Duodenal mucosa (tissue), 2 donors: ENCODE results near the gene MAGEA8.
"Not testable (repeated sequence)": the region's sequence is repeated elsewhere in the genome, so short reads cannot be mapped to it uniquely, and the experiment has no call there.

ENCODE experiments used
- H3K27ac ChIP-seq: one replicate; pipeline ENCODE4 v1.7.0; 2013; ENCODE audit warnings: low read depth, low read length
- H3K27me3 ChIP-seq, 2 donors: one replicate each; pipeline ENCODE4 v1.7.0; 2013; ENCODE audit warnings: low read length in 2 of 2, control low read depth in 1 of 2; ENCODE audit not compliant: insufficient read depth in 2 of 2, control insufficient read depth in 1 of 2
- H3K36me3 ChIP-seq, 2 donors: one replicate each; pipeline ENCODE4 v1.7.0; 2013; ENCODE audit warnings: low read length in 2 of 2, control low read depth in 1 of 2; ENCODE audit not compliant: insufficient read depth in 2 of 2, control insufficient read depth in 1 of 2
- H3K4me1 ChIP-seq, 2 donors: one replicate each; pipeline ENCODE4 v1.7.0; 2013; ENCODE audit warnings: low read length in 2 of 2, control low read depth in 1 of 2; ENCODE audit not compliant: insufficient read depth in 2 of 2, control insufficient read depth in 1 of 2
- H3K4me3 ChIP-seq, 2 donors: one replicate each; pipeline ENCODE4 v1.7.0; 2013; ENCODE audit warnings: low read length in 2 of 2, low read depth in 1 of 2
- H3K9ac ChIP-seq, 2 donors: one replicate each; pipeline ENCODE4 v1.7.0; 2013; ENCODE audit warnings: low read length in 2 of 2, low read depth in 1 of 2
- H3K9me3 ChIP-seq, 2 donors: one replicate each; pipeline ENCODE4 v1.7.0; 2013; ENCODE audit warnings: low read length in 2 of 2, control low read depth in 1 of 2; ENCODE audit not compliant: control insufficient read depth in 1 of 2

The MAGEA8 gene

DNA sequence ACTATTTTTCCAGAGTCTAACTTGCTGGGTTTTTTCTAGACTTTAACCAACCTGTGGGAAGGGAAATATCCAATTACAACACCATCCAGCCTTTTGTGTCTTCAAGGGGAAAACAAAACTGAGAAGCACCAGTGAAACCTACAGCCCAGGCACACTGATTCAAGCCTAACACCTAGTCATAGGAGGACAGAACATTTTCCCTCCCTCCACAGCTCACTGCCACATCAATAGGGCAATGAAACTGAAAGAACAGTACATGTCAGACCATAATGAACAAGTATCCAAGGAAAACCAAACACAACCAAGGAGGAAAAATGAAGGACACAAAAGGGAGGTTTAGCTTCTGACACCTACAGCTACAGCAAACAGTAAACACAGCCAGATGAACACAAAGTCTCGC lies 17.6 kb downstream of the MAGEA8 start:
- no peaks in the 10 kb centered on the region for H3K36me3 ChIP-seq
- no peak overlapping the region for H3K27ac ChIP-seq
- no peaks in the 10 kb centered on the region for H3K27me3 ChIP-seq
- H3K4me1 ChIP-seq = no peaks in the 10 kb centered on the region
- H3K4me3 ChIP-seq = no peak overlapping the region
- H3K9me3 ChIP-seq = no peaks in the 10 kb centered on the region
- H3K9ac ChIP-seq = no peak overlapping the region

DNA sequence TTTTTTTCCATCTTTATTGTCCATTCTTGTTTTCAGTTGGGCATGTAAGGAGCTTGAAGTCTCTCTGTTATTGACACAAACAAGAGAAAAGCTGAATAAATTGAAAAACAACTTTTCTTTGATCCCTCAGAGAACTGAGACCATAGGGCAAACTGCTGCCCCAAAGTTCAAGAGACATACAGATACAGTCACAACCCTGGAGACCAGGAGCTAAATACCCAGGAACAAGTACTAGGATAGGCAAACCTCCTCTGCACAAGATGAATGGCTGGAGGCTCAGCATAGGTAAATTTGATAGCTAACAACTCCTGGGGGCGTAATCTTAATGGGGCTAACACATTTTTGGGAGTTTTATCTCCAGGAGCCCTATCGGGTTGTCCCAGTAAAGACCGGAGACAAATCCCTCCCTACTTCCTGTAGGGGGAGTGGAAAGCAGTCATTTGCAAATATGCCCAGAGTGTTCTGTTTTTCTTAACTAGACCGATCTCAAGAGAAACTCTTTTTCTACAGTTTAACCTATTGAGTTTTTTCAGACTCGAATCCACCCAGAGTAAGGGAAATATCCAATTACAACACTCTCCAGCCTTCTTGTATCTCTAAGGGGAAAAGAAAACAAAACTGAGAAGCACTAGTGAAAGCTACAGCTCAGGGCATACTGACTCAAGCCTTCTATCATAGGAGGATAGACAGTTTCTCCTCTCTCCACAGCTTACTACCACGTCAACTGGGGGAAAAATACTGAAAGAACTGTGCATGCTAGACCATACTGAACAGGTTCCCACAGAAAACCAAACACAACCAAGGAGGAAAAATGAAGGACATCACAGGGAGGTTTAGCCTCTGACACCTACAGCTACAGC lies 23.1 kb downstream of the MAGEA8 start:
- Histone ChIP-seq H3K9ac (peak overlapping the region in 1 of 2 donors; percentile 18), H3K27me3 (no peaks in the 10 kb centered on the region), H3K4me1 (no peaks in the 10 kb centered on the region), H3K27ac (no peak overlapping the region), H3K9me3 (no peaks in the 10 kb centered on the region), H3K4me3 (no peak overlapping the region), H3K36me3 (no peaks in the 10 kb centered on the region)

DNA sequence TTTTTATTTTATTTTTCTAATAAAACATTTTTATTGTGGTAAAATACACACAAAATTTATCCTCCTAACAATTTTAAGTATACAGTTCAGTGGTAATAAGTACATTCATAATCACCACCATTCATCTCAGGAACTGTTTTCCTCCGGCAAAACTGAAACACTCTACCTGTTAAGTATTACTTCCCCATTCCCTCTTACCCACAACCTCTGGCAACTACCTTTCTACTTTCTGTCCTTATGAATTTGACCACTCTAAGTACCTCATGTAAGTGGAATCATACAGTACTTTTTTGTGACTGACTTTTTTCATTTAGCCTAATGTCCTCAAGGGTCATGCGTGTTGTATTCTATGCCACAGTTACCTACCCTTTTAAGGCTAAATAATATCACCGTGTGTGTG lies 27.3 kb downstream of the MAGEA8 start:
- no peaks in the 10 kb centered on the region for H3K27me3 ChIP-seq
- H3K4me1 ChIP-seq = no peaks in the 10 kb centered on the region
- no peaks in the 10 kb centered on the region for H3K9me3 ChIP-seq
- no peak overlapping the region for H3K9ac ChIP-seq
- H3K36me3 ChIP-seq = no peaks in the 10 kb centered on the region
- no peak overlapping the region for H3K4me3 ChIP-seq
- no peak overlapping the region for H3K27ac ChIP-seq

DNA sequence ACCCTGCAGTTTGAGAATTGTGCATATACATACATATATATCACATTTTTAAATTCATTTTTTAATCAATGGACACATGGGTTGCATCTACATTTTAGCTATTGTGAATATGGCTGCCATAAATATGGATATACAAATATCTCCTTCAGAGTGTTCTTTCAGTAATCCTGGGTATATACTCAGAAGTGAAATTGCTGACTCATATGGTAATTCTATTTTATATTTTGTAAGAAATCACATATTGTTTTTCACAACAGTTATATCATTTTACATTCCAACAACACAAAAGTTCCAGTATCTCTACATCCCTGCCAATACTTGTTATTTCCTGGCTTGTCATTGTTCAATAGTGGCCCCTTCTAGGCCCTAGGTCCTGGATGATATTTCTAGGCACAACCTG lies 27.7 kb downstream of the MAGEA8 start:
- Histone ChIP-seq H3K9me3 (no peaks in the 10 kb centered on the region), H3K36me3 (no peaks in the 10 kb centered on the region), H3K9ac (no peak overlapping the region)

DNA sequence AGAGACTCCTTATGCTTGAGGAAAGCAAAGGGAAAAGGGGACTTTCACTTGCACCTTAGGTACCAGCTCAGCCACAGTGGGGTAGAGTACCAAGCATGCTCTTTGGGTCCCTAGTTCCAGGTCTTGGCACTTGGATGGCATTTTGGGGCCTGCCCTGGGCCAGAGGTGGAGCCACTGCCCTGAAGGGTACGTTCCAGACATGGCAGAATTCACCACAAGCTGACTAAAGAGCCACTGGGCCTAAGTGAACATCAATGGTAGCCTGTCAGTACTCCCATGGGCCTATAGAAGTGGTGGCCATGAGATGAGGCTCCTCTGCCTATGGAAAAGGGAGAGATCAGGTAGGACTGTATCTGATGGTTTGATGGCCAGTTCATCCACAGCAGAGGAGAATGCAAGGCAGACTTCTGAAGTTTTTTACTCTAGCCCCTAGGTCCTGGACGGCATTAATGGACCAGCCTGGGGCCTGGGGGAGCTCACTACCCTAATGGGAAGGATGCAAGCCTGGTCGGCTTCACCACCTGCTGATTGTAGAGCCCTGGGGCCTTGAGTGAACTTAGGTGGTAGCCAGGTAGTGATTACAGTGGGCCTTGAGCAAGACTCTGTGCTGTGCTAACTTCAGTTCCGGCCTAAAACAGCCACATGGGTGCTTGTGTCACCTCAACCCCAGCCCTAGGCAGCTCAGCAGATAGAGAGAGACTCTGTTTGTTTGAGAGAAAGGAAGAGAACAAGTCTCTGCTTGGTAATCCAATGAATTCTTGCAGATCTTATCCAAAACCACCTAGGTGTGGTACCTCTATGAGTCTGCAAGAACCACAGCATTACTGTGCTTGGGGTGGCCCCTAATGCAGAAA lies 28.6 kb downstream of the MAGEA8 start:
- H3K27me3 ChIP-seq = no peaks in the 10 kb centered on the region
- H3K9ac ChIP-seq = no peak overlapping the region
- H3K4me1 ChIP-seq = no peaks in the 10 kb centered on the region
- H3K4me3 ChIP-seq = no peak overlapping the region
- H3K27ac ChIP-seq = no peak overlapping the region
- no peaks in the 10 kb centered on the region for H3K36me3 ChIP-seq
- no peaks in the 10 kb centered on the region for H3K9me3 ChIP-seq

More for the DNA sequence above, 27.7 kb downstream of the MAGEA8 start:
- H3K27ac ChIP-seq = no peak overlapping the region
- H3K4me1 ChIP-seq = no peaks in the 10 kb centered on the region
- H3K27me3 ChIP-seq = no peaks in the 10 kb centered on the region
- H3K4me3 ChIP-seq = no peak overlapping the region

DNA sequence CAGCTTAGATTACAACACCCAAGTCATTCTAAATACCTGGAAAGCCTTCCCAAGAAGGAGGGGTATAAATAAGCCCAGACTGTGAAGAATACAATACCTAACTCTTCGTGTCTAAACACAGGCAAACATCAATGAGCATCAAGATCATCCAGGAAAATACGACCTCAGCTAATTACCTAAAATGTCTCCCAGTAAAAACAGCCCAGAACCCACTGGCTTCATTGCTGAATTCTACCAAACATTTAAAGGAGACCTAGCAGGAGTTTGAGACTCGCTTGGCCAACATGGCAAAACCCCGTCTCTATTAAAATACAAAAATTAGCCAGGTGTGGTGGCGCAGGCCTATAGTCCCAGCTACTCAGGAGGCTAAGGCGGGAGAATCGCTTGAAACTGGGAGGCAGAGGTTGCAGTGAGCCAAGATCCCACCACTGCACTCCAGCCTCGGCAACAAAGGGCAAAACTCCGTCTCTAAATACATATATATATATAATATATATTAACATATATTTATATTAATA lies 29.3 kb downstream of the MAGEA8 start:
- Histone ChIP-seq H3K4me3 (no peak overlapping the region), H3K27me3 (no peaks in the 10 kb centered on the region), H3K9me3 (no peaks in the 10 kb centered on the region), H3K9ac (no peak overlapping the region), H3K4me1 (no peaks in the 10 kb centered on the region), H3K36me3 (no peaks in the 10 kb centered on the region), H3K27ac (no peak overlapping the region)

DNA sequence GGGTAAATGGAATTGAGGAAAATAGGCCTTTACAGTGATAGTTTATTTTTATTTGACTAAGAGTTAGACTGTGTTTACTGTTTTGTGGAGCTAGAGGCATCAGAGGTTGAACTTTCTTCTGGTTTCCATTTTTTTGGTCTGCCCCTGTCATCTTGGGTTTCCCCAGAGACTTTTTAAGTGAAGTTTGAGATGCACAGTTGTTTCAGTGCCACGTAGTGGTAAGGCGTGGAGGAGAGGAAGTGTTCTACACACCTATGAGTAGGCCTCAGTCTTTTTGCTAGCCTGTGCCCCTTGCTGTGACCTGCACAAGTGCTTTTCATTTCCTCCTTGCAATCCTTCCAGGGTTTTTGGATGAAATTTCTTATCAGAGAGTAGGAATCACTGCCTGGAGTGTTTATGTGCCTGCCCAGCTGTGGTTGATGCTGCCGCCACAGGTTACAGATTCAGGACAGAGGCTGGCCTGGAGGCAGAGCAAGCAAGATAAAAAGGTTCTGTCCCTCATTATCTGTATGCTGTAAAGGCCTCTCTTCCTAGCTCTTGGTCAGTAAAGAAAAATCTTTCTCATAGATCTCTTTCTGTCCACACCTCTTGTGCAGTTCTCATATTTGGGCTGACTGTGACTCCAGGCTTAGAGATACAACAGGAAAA lies 35.9 kb downstream of the MAGEA8 start:
- H3K4me1 ChIP-seq = no peaks in the 10 kb centered on the region
- no peaks in the 10 kb centered on the region for H3K9me3 ChIP-seq
- no peak overlapping the region for H3K27ac ChIP-seq
- H3K36me3 ChIP-seq = no peaks in the 10 kb centered on the region
- no peak overlapping the region for H3K4me3 ChIP-seq
- no peak overlapping the region for H3K9ac ChIP-seq
- H3K27me3 ChIP-seq = no peaks in the 10 kb centered on the region

DNA sequence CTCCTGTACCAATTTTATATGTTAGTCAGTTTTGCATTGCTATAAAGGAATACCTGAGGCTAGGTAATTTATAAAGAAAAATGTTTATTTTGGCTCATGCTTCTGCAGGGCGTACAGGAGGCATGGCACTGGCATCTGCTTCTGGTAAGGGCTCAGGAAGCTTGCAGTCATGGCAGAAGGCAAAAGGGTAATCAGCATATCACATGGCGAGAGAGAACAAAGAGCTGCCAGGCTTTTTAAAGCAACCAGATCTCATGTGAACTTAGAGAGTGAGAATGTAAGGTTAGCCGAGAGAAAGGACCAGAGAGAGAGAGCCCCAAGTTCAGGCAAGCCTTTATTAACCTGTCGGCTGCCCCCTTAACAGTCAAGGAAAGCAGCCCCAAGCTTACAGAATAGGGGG lies 42.9 kb downstream of the MAGEA8 start:
- not testable (repeated sequence) for H3K4me1 ChIP-seq, H3K27ac ChIP-seq, H3K27me3 ChIP-seq, H3K9ac ChIP-seq, H3K9me3 ChIP-seq, H3K4me3 ChIP-seq, H3K36me3 ChIP-seq

DNA sequence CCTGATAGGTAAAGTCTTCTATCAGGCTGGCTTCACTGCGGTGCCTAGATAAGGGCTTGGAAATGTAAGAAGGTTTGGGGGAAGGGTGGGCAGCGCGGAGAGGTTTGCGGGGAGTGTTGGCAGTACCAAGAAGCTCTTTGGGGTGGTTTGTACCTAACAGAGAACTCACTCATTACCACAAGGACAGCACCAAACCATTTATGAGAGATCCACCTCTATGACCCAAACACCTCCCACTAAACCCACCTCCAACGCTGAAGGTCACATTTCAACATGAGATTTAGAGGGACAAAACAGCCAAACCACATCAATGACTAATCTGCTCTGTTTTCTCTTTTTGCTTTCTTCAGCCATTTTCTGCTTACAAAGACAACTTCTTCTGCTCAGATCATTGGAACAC lies 43.5 kb downstream of the MAGEA8 start:
- H3K4me3 ChIP-seq, H3K27me3 ChIP-seq, H3K36me3 ChIP-seq, H3K9me3 ChIP-seq, H3K4me1 ChIP-seq, H3K9ac ChIP-seq, H3K27ac ChIP-seq: not testable (repeated sequence)
